SU-DHL-6 (cell line): ENCODE results near the gene TRIM9.

Experiments used
- H2AFZ ChIP-seq: fragments of 200-600 bp; sonication (generic); 2 replicates; pipeline ENCODE4 v1.6.1; 2014; ENCODE audit warnings: low read depth, mild to moderate bottlenecking, moderate library complexity, mixed read lengths, antibody characterized with exemption, low read length; ENCODE audit not compliant: severe bottlenecking
- H3F3A ChIP-seq: fragments of 200-600 bp; shearing (Covaris generic); 2 replicates; pipeline ENCODE4 v1.6.0; 2016; ENCODE audit warnings: antibody characterized with exemption, mild to moderate bottlenecking; ENCODE audit not compliant: insufficient read depth
- H3K27ac ChIP-seq: fragments of 200-600 bp; sonication (generic); 2 replicates; pipeline ENCODE4 v1.5.1; 2016; ENCODE audit warnings: low read depth, mild to moderate bottlenecking, low read length, moderate library complexity, mixed read lengths
- H3K27me3 ChIP-seq: fragments of 200-600 bp; sonication (generic), shearing (Covaris generic); 2 replicates; pipeline ENCODE4 v1.6.0; 2014; ENCODE audit warnings: mild to moderate bottlenecking, low read length
- H3K36me3 ChIP-seq: fragments of 200-600 bp; sonication (generic); 2 replicates; pipeline ENCODE4 v1.6.1; 2014; ENCODE audit warnings: mild to moderate bottlenecking, low read length, mixed read lengths
- H3K4me2 ChIP-seq: fragments of 300-600, 200-600 bp; shearing (Covaris generic), sonication (generic); 2 replicates; pipeline ENCODE4 v1.6.0; 2014; ENCODE audit warnings: low read length, low read depth, mild to moderate bottlenecking; ENCODE audit not compliant: poor library complexity, severe bottlenecking
- H3K4me3 ChIP-seq: fragments of 200-600 bp; sonication (generic); 2 replicates; pipeline ENCODE4 v1.5.1; 2014; ENCODE audit warnings: antibody characterized with exemption, low read length, mild to moderate bottlenecking, mixed read lengths; ENCODE audit not compliant: insufficient read depth, poor library complexity, severe bottlenecking
- H3K79me2 ChIP-seq: fragments of 200-600 bp; sonication (generic); 2 replicates; pipeline ENCODE4 v1.6.1; 2014; ENCODE audit warnings: mild to moderate bottlenecking, low read length, moderate library complexity; ENCODE audit not compliant: insufficient read depth
- H3K9ac ChIP-seq: fragments of 200-600 bp; sonication (generic); 2 replicates; pipeline ENCODE4 v1.7.0; 2014; ENCODE audit warnings: mild to moderate bottlenecking, low read length
- H3K9me2 ChIP-seq: fragments of 200-600 bp; sonication (generic); replicated peaks from 2 replicates; pipeline ENCODE4 v1.6.1; 2014; ENCODE audit warnings: low read length; ENCODE audit not compliant: insufficient read depth
- H3K9me3 ChIP-seq: fragments of 200-600 bp; sonication (generic); 2 replicates; pipeline ENCODE4 v1.6.1; 2014; ENCODE audit warnings: low read length, mixed read lengths; ENCODE audit not compliant: insufficient read depth
- H4K20me1 ChIP-seq: fragments of 200-600 bp; sonication (generic); 2 replicates; pipeline ENCODE4 v1.6.1; 2014; ENCODE audit warnings: low read depth, mild to moderate bottlenecking, antibody characterized with exemption, low read length, moderate library complexity, mixed read lengths
- EZH2phosphoT487 ChIP-seq: fragments of 200-600 bp; sonication (generic), shearing (Covaris generic); conservative IDR thresholded peaks from 2 replicates; pipeline ENCODE4 v1.6.1; 2018; ENCODE audit warnings: mild to moderate bottlenecking, antibody characterized with exemption, low read length, moderate library complexity, mixed read lengths
- TF ChIP-seq, protein P1 (sequence below): fragments of 200-600 bp; sonication (generic); IDR thresholded peaks from one replicate; pipeline ENCODE4 v1.5.1; 2017; ENCODE audit warnings: antibody characterized with exemption, mild to moderate bottlenecking, low read length, moderate library complexity; ENCODE audit not compliant: insufficient read depth, poor library complexity, severe bottlenecking

The TRIM9 gene

DNA sequence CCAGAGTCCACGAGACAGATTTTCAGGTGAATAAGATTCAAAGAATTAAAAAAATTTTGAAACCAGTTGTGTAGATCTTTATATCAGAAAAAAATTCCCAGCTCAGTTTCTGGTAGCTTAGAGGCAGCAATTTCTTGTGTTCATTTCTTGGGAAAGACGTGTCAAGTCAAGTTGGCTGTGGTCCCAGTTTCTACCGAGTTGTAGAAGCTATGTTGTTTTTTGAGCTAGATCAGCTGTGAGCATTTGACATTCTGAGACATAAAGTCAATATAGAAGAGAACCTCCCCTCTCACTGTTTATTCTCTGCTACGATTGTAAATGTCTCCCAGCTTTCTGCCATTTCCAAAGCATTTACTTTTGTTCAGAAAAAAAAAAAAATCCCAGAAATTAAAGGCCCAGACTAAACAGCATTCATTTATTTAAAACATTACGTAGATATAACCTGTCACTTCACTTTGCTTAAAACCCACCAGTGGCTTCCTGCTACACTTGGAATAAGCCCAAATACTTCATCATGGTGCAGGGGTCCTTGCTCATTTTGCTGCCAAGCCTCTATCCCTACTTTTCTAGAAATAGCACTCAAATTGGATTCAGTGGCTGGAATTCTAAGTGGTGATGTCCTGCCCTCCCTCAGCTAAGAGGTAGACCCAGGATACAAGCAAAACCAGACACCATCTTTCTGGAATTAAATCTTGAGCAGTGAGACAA is 130.1 kb downstream of the TRIM9 start:
- no peaks in the 10 kb centered on the region for H3K79me2 ChIP-seq
- H4K20me1 ChIP-seq: no peaks in the 10 kb centered on the region
- no peak overlapping the region for H3K4me2 ChIP-seq
- H3K4me3 ChIP-seq: no peak overlapping the region
- no peaks in the 10 kb centered on the region for H3K36me3 ChIP-seq
- no peak overlapping the region for H3K9ac ChIP-seq
- no peaks in the 10 kb centered on the region for H3K9me3 ChIP-seq
- no peak overlapping the region for H3K27ac ChIP-seq
- H2AFZ ChIP-seq: no peak overlapping the region
- H3K9me2 ChIP-seq: no peaks in the 10 kb centered on the region
- TF ChIP-seq, protein P1, sequence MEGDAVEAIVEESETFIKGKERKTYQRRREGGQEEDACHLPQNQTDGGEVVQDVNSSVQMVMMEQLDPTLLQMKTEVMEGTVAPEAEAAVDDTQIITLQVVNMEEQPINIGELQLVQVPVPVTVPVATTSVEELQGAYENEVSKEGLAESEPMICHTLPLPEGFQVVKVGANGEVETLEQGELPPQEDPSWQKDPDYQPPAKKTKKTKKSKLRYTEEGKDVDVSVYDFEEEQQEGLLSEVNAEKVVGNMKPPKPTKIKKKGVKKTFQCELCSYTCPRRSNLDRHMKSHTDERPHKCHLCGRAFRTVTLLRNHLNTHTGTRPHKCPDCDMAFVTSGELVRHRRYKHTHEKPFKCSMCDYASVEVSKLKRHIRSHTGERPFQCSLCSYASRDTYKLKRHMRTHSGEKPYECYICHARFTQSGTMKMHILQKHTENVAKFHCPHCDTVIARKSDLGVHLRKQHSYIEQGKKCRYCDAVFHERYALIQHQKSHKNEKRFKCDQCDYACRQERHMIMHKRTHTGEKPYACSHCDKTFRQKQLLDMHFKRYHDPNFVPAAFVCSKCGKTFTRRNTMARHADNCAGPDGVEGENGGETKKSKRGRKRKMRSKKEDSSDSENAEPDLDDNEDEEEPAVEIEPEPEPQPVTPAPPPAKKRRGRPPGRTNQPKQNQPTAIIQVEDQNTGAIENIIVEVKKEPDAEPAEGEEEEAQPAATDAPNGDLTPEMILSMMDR: no peak
- TF ChIP-seq EZH2phosphoT487: no peak
- no peaks in the 10 kb centered on the region for H3F3A ChIP-seq
- no peaks in the 10 kb centered on the region for H3K27me3 ChIP-seq

DNA sequence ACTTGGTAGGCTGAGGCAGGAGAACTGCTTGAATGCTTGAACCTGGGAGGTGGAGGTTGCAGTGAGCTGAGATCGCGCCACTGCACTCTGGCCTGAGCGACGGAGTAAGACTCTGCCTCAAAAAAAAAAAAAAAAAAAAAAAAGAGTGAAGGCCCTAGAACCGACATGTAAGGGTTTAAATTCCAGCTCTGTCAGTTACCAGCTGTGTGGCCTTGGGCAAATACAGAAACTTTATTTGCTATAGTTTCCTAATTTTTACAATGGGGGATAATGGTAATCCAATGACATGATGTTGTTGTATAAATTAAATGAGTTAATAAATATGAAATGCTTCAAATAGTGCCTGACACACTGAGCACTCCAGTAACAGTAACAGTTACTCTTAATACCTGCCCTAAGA is 131.0 kb downstream of the TRIM9 start:
- H3K27me3 ChIP-seq: no peaks in the 10 kb centered on the region
- no peaks in the 10 kb centered on the region for H3F3A ChIP-seq
- no peak for TF ChIP-seq EZH2phosphoT487
- TF ChIP-seq, protein P1: no peak
- H3K4me3 ChIP-seq: no peak overlapping the region
- H3K27ac ChIP-seq: no peak overlapping the region
- no peaks in the 10 kb centered on the region for H3K79me2 ChIP-seq
- H3K9me2 ChIP-seq: no peaks in the 10 kb centered on the region
- no peaks in the 10 kb centered on the region for H4K20me1 ChIP-seq
- no peak overlapping the region for H3K4me2 ChIP-seq
- no peaks in the 10 kb centered on the region for H3K9me3 ChIP-seq
- H2AFZ ChIP-seq: no peak overlapping the region
- no peaks in the 10 kb centered on the region for H3K36me3 ChIP-seq
- no peak overlapping the region for H3K9ac ChIP-seq

DNA sequence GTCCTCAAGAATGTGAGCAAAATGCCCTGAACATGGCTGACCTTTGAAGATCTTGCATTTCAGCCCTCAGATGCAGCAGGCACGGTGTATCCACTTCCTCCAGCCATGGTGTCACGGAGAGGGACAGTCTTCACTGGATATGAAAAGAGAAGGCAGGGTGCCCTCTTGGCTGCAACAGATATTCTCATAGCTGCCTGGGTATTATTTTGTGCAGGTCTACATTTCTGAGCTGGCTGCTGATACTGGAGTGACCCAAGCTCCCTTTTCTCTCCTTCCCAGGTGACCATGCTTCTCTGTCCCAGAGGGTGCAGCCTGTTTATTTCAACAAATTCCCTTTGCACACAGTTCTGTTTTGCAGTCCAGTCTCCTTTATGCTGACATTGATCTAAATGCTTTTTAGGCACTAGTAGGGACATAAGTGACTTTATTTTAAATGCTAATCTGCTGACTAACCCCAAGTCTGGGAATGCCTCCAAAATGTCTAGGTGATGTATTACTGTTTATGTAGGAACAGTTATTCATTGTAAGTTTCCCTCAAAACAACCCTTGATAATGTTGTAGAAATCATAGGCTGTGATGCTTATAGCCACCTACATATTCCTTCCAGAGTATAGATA is 133.2 kb downstream of the TRIM9 start:
- H3K4me3 ChIP-seq: no peak overlapping the region
- no peak overlapping the region for H3K27ac ChIP-seq
- H3K4me2 ChIP-seq: no peak overlapping the region

More for the DNA sequence above, 133.2 kb downstream of the TRIM9 start:
- H4K20me1 ChIP-seq: no peaks in the 10 kb centered on the region
- H3K27me3 ChIP-seq: no peaks in the 10 kb centered on the region
- no peaks in the 10 kb centered on the region for H3F3A ChIP-seq
- H3K9me2 ChIP-seq: no peaks in the 10 kb centered on the region
- no peaks in the 10 kb centered on the region for H3K36me3 ChIP-seq
- H3K9me3 ChIP-seq: no peaks in the 10 kb centered on the region
- no peak for TF ChIP-seq EZH2phosphoT487
- TF ChIP-seq, protein P1: no peak
- no peaks in the 10 kb centered on the region for H3K79me2 ChIP-seq
- no peak overlapping the region for H3K9ac ChIP-seq
- no peak overlapping the region for H2AFZ ChIP-seq
